Endothelial cell of umbilical vein (primary cell): Measurements from ENCODE around the gene PAX3. TPM values are rescaled to one million over a fixed set of nuclear protein-coding genes. Genes with fewer than 3 reads are reported as not detected.

Source experiments
- BruUV-seq: library from RNA; stranded (reverse); fragments of 400-500 nt; replicated peaks from 2 replicates; lab custom pipeline; 2021; lab: Mats Ljungman, UMichigan
- CTCF ChIA-PET: fragments of 300-600, 350-600 bp; sonication (Branson Sonifier 250); formaldehyde crosslinking; loops from one replicate; lab custom pipeline; 2021; ENCODE audit warnings: antibody characterized with exemption, inconsistent platforms; lab: Charles Lee
- POLR2A ChIA-PET: fragments of 300-600, 350-600 bp; sonication (Branson Sonifier 250); formaldehyde crosslinking; loops from one replicate; lab custom pipeline; 2021; ENCODE audit warnings: antibody characterized with exemption, inconsistent platforms; lab: Charles Lee
- DNase-seq: peaks from one replicate; pipeline ENCODE4 v3.0.0-alpha.2; 2011; ENCODE audit warnings: low read depth, low spot score
- FAIRE-seq: peaks from 2 replicates; lab custom pipeline; 2011; peaks lifted over from hg19 to GRCh38; lab: Jason Lieb, UNC
- H2AFZ ChIP-seq: 2 replicates; pipeline ENCODE4 v1.6.0; 2012; ENCODE audit warnings: low read depth, low read length, control low read depth, inconsistent platforms
- H3K27ac ChIP-seq: 2 replicates; pipeline ENCODE4 v1.5.1; 2011; ENCODE audit warnings: low read depth, mild to moderate bottlenecking, control low read depth, low read length, moderate library complexity; ENCODE audit not compliant: insufficient read depth
- H3K27me3 ChIP-seq, 2 experiments: 2 replicates each; pipeline versions ENCODE4 v1.6.0 to v1.6.1; 2011; ENCODE audit warnings: low read length in 2 of 2, mixed read lengths in 1 of 2; ENCODE audit not compliant: control insufficient read depth in 2 of 2, insufficient read depth in 2 of 2
- H3K36me3 ChIP-seq, 2 experiments: 2 replicates in 1 of 2; 3 replicates in 1 of 2; pipeline ENCODE4 v1.5.1; 2011; ENCODE audit warnings: low read length in 2 of 2, mild to moderate bottlenecking in 1 of 2, moderate library complexity in 1 of 2; ENCODE audit not compliant: control insufficient read depth in 2 of 2, insufficient read depth in 2 of 2; ENCODE audit errors: extremely low read depth in 1 of 2
- H3K4me1 ChIP-seq: 3 replicates; pipeline ENCODE4 v1.5.1; 2011; ENCODE audit warnings: mild to moderate bottlenecking, low read length; ENCODE audit not compliant: control insufficient read depth, insufficient read depth; ENCODE audit errors: extremely low read depth
- H3K4me2 ChIP-seq: 2 replicates; pipeline ENCODE4 v1.6.1; 2011; ENCODE audit warnings: low read length, control low read depth, mixed read lengths; ENCODE audit not compliant: insufficient read depth
- H3K4me3 ChIP-seq, 3 experiments: fragments of 200-600 bp in 1 of 3; sonication (generic), shearing (Covaris generic) in 1 of 3; replicated peaks in 1 of 3; 2 replicates each; pipeline ENCODE4 v1.5.1; 2011 to 2016; ENCODE audit warnings: control low read depth in 3 of 3, low read length in 3 of 3, mild to moderate bottlenecking in 2 of 3, inconsistent platforms in 1 of 3, low read depth in 1 of 3, moderate library complexity in 1 of 3; ENCODE audit not compliant: insufficient read depth in 1 of 3
- H3K79me2 ChIP-seq: 2 replicates; pipeline ENCODE4 v1.6.0; 2012; ENCODE audit warnings: low read length, inconsistent platforms; ENCODE audit not compliant: control insufficient read depth, insufficient read depth
- H3K9ac ChIP-seq: replicated peaks from 2 replicates; pipeline ENCODE3; 2011; ENCODE audit warnings: low read length, control low read depth; ENCODE audit not compliant: insufficient read depth; ENCODE audit errors: extremely low read depth
- H3K9me1 ChIP-seq: replicated peaks from 3 replicates; pipeline ENCODE4 v1.6.0; 2011; ENCODE audit warnings: mild to moderate bottlenecking, low read length; ENCODE audit not compliant: control insufficient read depth, insufficient read depth; ENCODE audit errors: extremely low read depth
- H3K9me3 ChIP-seq: replicated peaks from 2 replicates; pipeline ENCODE4 v1.5.1; 2012; ENCODE audit warnings: low read length, inconsistent platforms; ENCODE audit not compliant: control insufficient read depth, insufficient read depth
- H4K20me1 ChIP-seq: replicated peaks from 2 replicates; pipeline ENCODE3; 2011; ENCODE audit warnings: mild to moderate bottlenecking, low read length; ENCODE audit not compliant: control insufficient read depth, insufficient read depth; ENCODE audit errors: extremely low read depth
- CTCF ChIP-seq, 2 donors: IDR thresholded peaks; 1 replicate in 1 of 2; 2 replicates in 1 of 2; pipeline ENCODE4 v1.5.1; 2011; ENCODE audit warnings: low read length in 2 of 2, mild to moderate bottlenecking in 2 of 2, moderate library complexity in 2 of 2, control low read depth in 1 of 2, inconsistent platforms in 1 of 2, low read depth in 1 of 2; ENCODE audit not compliant: insufficient read depth in 1 of 2; ENCODE audit errors: extremely low read depth in 1 of 2
- FOS ChIP-seq: IDR thresholded peaks from 2 replicates; pipeline ENCODE4 v1.6.1; 2011; ENCODE audit warnings: mild to moderate bottlenecking, low read length, moderate library complexity, borderline replicate concordance; ENCODE audit not compliant: insufficient read depth
- GATA2 ChIP-seq: IDR thresholded peaks from 2 replicates; pipeline ENCODE4 v1.7.0; 2011; ENCODE audit warnings: low read depth, mild to moderate bottlenecking, moderate library complexity, mixed read lengths, low read length; ENCODE audit not compliant: insufficient read length, insufficient read depth
- MAX ChIP-seq: IDR thresholded peaks from 2 replicates; pipeline ENCODE4 v1.6.1; 2011; ENCODE audit not compliant: insufficient read depth, insufficient read length
- MYC ChIP-seq: IDR thresholded peaks from one replicate; pipeline ENCODE4 v1.6.1; 2011; ENCODE audit warnings: mild to moderate bottlenecking, low read depth, low read length
- POLR2A ChIP-seq: IDR thresholded peaks from 2 replicates; pipeline ENCODE4 v1.6.1; 2012; ENCODE audit warnings: low read depth, mild to moderate bottlenecking, control low read depth, low read length
- dilution Hi-C: fragments of 300-500 bp; cut with MboI; formaldehyde crosslinking; loops from one replicate; pipeline ENCODE4 v1.15.0; 2019; ENCODE audit warnings: low sequenced_read_pairs; ENCODE audit not compliant: extremely low pct_ligation_motif_present
- intact Hi-C: fragments of 100-400 bp; cut with micrococcal nuclease; formaldehyde crosslinking; loops from one replicate; pipeline ENCODE4 v1.10.0; 2022
- polyA plus RNA-seq, 4 experiments: library from polyadenylated mRNA; depleted of rRNA in 3 of 4; stranded (reverse) in 3 of 4; unstranded in 1 of 4; fragments of >200 nt; gene quantifications; 2 replicates each; pipeline versions ENCODE4 v1.2.1 to v1.2.3, GENCODE V29; 2011 to 2012; ENCODE audit warnings: missing spikeins in 1 of 4
- total RNA-seq: library from RNA; stranded (reverse); gene quantifications from 2 replicates; pipeline ENCODE4 v1.2.3, GENCODE V29; 2021

The PAX3 gene
- total and polyA plus RNA-seq, 2 donors (not counting 3 experiments of a cell fraction or from before 2014, with no cell fraction given), result not detected

- H3K79me2 ChIP-seq, result no peaks in the 10 kb centered on the region
- TF ChIP-seq MYC (no peak), GATA2 (no peak), MAX (no peak), CTCF (IDR thresholded peaks at IDR 0.05; ENCODE audit: extremely low read depth in 1 of 2, insufficient read depth in 1 of 2, low read depth in 1 of 2, low read length in 2 of 2) (no peak), FOS (no peak), POLR2A (no peak)
- dilution Hi-C loops (no loop called here), intact Hi-C loops (loop anchor here (10.0 kb wide), 1 partner anchor 803 kb away; no protein-coding TSS in a partner anchor)
- H3K9me1 ChIP-seq, result no peaks in the 10 kb centered on the region
- DNase-seq (no peak), FAIRE-seq (no peak)
- CTCF ChIA-PET, result interaction anchor here (1.2 to 3.2 kb wide), 3 partner anchors 10 to 254 kb away, joined by 6 to 13 read pairs (median 7); no protein-coding TSS in a partner anchor
- no peak overlapping the region for H3K9ac ChIP-seq
- H3K27me3 ChIP-seq, result peaks cover 97 to 100% of the 10 kb centered on the region in 2 experiments
- H3K27ac ChIP-seq, result no peak overlapping the region
- no peaks in the 10 kb centered on the region for H4K20me1 ChIP-seq
- peaks cover 9% of the 10 kb centered on the region for H3K4me1 ChIP-seq
- no TSS peak for BruUV-seq
- H3K36me3 ChIP-seq, result no peaks in the 10 kb centered on the region
- POLR2A ChIA-PET, result no interaction called here
- no peak overlapping the region for H3K4me3 ChIP-seq
- H3K4me2 ChIP-seq, result no peak overlapping the region
- H2AFZ ChIP-seq, result no peak overlapping the region
- no peaks in the 10 kb centered on the region for H3K9me3 ChIP-seq
Observed at GRCh38 chr2:222307978-222308730, 9.4 kb upstream of the PAX3 start.
